Osteoblast (primary cell): Measurements from ENCODE around the gene CPD. TPM values are rescaled to one million over a fixed set of nuclear protein-coding genes. Genes with fewer than 3 reads are reported as not detected.

ENCODE experiments used
- DNase-seq: peaks from one replicate; pipeline ENCODE4 v3.0.0; 2011; ENCODE audit warnings: low spot score, mixed read lengths; ENCODE audit not compliant: insufficient read length; ENCODE audit errors: missing footprints
- H2AFZ ChIP-seq: 2 replicates; pipeline ENCODE4 v1.6.0; 2011; ENCODE audit warnings: mild to moderate bottlenecking, low read length
- H3K27ac ChIP-seq: 2 replicates; pipeline ENCODE4 v1.5.1; 2011; ENCODE audit warnings: mild to moderate bottlenecking, low read depth, low read length, moderate library complexity
- H3K27me3 ChIP-seq: 2 replicates; pipeline ENCODE4 v1.6.0; 2012; ENCODE audit warnings: mild to moderate bottlenecking, control low read depth, inconsistent platforms, low read length, moderate library complexity; ENCODE audit not compliant: insufficient read depth
- H3K36me3 ChIP-seq: 2 replicates; pipeline ENCODE4 v1.5.1; 2011; ENCODE audit warnings: mild to moderate bottlenecking, low read length, control low read depth, moderate library complexity; ENCODE audit not compliant: insufficient read depth
- H3K4me1 ChIP-seq: 2 replicates; pipeline ENCODE4 v1.5.1; 2011; ENCODE audit warnings: mild to moderate bottlenecking, low read length, control low read depth, moderate library complexity; ENCODE audit not compliant: insufficient read depth
- H3K4me2 ChIP-seq: 2 replicates; pipeline ENCODE4 v1.6.0; 2011; ENCODE audit warnings: mild to moderate bottlenecking, low read length; ENCODE audit not compliant: insufficient read depth
- H3K4me3 ChIP-seq: fragments of 200-600 bp; sonication (generic); 3 replicates; pipeline ENCODE4 v1.5.1; 2012; ENCODE audit warnings: mild to moderate bottlenecking, low read length, inconsistent platforms; ENCODE audit not compliant: insufficient read depth
- H3K79me2 ChIP-seq: 2 replicates; pipeline ENCODE4 v1.6.0; 2012; ENCODE audit warnings: mild to moderate bottlenecking, low read length, control low read depth, inconsistent platforms; ENCODE audit not compliant: insufficient read depth
- H3K9me3 ChIP-seq: 2 replicates; pipeline ENCODE4 v1.5.1; 2011; ENCODE audit warnings: low read depth, low read length, control low read depth
- H4K20me1 ChIP-seq: 2 replicates; pipeline ENCODE4 v1.6.0; 2012; ENCODE audit warnings: mild to moderate bottlenecking, low read length, control low read depth; ENCODE audit not compliant: insufficient read depth
- small RNA-seq: library from RNA; depleted of rRNA; stranded (forward); fragments of <200 nt; gene quantifications from one replicate; pipeline ENCODE3, GENCODE V24; 2012
- total RNA-seq: library from RNA; depleted of rRNA; stranded (reverse); fragments of >200 nt; gene quantifications from 2 replicates; pipeline ENCODE4 v1.2.3, GENCODE V29; 2012
- TF ChIP-seq, protein P1 (sequence below): IDR thresholded peaks from 2 replicates; pipeline ENCODE4 v1.5.1; 2011; ENCODE audit warnings: mild to moderate bottlenecking, low read depth, low read length, moderate library complexity; ENCODE audit errors: extremely low read depth

CPD gene
- total RNA-seq, 1 donor, result 95.2 TPM

DNA sequence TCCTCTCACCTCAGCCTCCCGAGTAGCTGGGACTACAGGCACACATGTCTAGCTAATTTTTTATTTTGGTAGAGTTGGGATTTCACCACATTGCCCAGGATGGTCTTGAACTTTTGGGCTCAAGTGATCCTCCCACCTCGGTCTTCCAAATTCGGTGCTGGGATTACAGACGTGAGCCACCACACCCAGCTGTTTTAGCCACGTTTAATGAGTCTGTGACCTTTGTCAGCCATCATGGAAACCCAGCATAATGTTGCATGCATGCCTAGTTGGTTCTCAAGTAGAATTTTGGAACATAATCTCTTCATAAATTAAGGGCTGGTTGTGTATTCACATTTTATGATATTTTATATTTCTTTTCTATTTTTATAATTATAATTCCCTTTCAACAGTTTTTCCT is 140.4 kb downstream of the CPD start:
- H3K36me3 ChIP-seq, result peaks cover 38% of the 10 kb centered on the region
- H3K27ac ChIP-seq, result peak overlapping the region; percentile 92
- peaks cover 38% of the 10 kb centered on the region for H3K4me1 ChIP-seq
- H2AFZ ChIP-seq, result no peak overlapping the region
- no peak overlapping the region for H3K4me3 ChIP-seq
- no peaks in the 10 kb centered on the region for H4K20me1 ChIP-seq
- no peaks in the 10 kb centered on the region for H3K9me3 ChIP-seq
- TF ChIP-seq, protein P1, sequence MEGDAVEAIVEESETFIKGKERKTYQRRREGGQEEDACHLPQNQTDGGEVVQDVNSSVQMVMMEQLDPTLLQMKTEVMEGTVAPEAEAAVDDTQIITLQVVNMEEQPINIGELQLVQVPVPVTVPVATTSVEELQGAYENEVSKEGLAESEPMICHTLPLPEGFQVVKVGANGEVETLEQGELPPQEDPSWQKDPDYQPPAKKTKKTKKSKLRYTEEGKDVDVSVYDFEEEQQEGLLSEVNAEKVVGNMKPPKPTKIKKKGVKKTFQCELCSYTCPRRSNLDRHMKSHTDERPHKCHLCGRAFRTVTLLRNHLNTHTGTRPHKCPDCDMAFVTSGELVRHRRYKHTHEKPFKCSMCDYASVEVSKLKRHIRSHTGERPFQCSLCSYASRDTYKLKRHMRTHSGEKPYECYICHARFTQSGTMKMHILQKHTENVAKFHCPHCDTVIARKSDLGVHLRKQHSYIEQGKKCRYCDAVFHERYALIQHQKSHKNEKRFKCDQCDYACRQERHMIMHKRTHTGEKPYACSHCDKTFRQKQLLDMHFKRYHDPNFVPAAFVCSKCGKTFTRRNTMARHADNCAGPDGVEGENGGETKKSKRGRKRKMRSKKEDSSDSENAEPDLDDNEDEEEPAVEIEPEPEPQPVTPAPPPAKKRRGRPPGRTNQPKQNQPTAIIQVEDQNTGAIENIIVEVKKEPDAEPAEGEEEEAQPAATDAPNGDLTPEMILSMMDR, result no peak
- no peaks in the 10 kb centered on the region for H3K27me3 ChIP-seq
- peak; percentile 69 for DNase-seq
- peaks cover 16% of the 10 kb centered on the region for H3K79me2 ChIP-seq
- peak overlapping the region; percentile 94 for H3K4me2 ChIP-seq

Small RNA genes lying within 50 kb of the gene (small RNA-seq; reads per million reads assigned to genes)
- gene RF00019, result not detected
- gene RNU6-990P, result not detected

Other genes with a start within 250 kb of the CPD start
- gene SLC6A4, start 143.2 kb upstream of the CPD start, total RNA-seq, result 0.36 TPM in 1 of 2 replicates, not detected in the other
- gene BLMH, start 87.0 kb upstream of the CPD start, total RNA-seq, result 36.5 and 39.8 TPM in 2 replicates
- not detected in 2 replicates for gene TMIGD1, start 44.9 kb upstream of the CPD start, total RNA-seq
- 22.7 and 29.3 TPM in 2 replicates for gene GOSR1, start 98.5 kb downstream of the CPD start, total RNA-seq